Testis (tissue), 2 donors: Measurements from ENCODE around the gene TBK1.

Source experiments
- CTCF ChIP-seq, 3 experiments: fragments of 450-650 bp in 2 of 3; fragments of 200-600 bp in 1 of 3; sonication (generic) in 1 of 3; IDR thresholded peaks; one replicate each; pipeline ENCODE4 v1.5.1; 2016 to 2019; ENCODE audit warnings: antibody characterized with exemption in 3 of 3, mild to moderate bottlenecking in 2 of 3, moderate library complexity in 1 of 3
- POLR2A ChIP-seq: fragments of 450-650 bp; IDR thresholded peaks from one replicate; pipeline ENCODE4 v1.6.1; 2017; ENCODE audit warnings: antibody characterized with exemption, mild to moderate bottlenecking, moderate library complexity

- TF ChIP-seq CTCF (IDR thresholded peaks at IDR 0.05) (no peak), POLR2A (no peak)
Observed at GRCh38 chr12:64457923-64458322, 6.0 kb downstream of the TBK1 start.
